Lower leg skin (tissue), 4 donors: Measurements from ENCODE around the gene MUC5AC. TPM values are rescaled to one million over a fixed set of nuclear protein-coding genes. Genes with fewer than 3 reads are reported as not detected.

Experiments
- DNase-seq, 2 donors: peaks; one replicate each; pipeline ENCODE4 v3.0.0-alpha.2; 2019; ENCODE audit warnings: low spot score in 2 of 2
- H3K4me3 ChIP-seq: fragments of 200-600 bp; sonication (generic); 2 replicates; pipeline ENCODE4 v1.5.1; 2017; ENCODE audit warnings: mild to moderate bottlenecking, low read depth; ENCODE audit not compliant: poor library complexity, severe bottlenecking
- POLR2A ChIP-seq, 2 donors: fragments of 450-650 bp; IDR thresholded peaks; one replicate each; pipeline ENCODE4 v1.6.1; 2016 to 2017; ENCODE audit warnings: antibody characterized with exemption in 2 of 2, mild to moderate bottlenecking in 1 of 2, moderate library complexity in 1 of 2
- WGBS, 2 donors: methylation state at CpG; one replicate each; pipeline ENCODE4 v1.1.5; 2018; 5-methylcytosine and 5-hydroxymethylcytosine counted together
- intact Hi-C: fragments of 100-400 bp; cut with DNase I; formaldehyde crosslinking; loops from one replicate; pipeline ENCODE4 v1.15.0; 2023; ENCODE audit warnings: low total_unique reads
- total RNA-seq, 4 donors: library from RNA; depleted of rRNA; stranded (reverse); fragments of >200 nt; gene quantifications; one replicate each; pipeline ENCODE4 v1.1.0, GENCODE V29; 2016
- TF ChIP-seq, protein P1 (sequence below), 3 donors: fragments of 450-650 bp; IDR thresholded peaks; one replicate each; pipeline ENCODE4 v1.5.1; 2016; ENCODE audit warnings: antibody characterized with exemption in 3 of 3, mild to moderate bottlenecking in 3 of 3, moderate library complexity in 2 of 3

The MUC5AC gene
- total RNA-seq, 4 donors from 2014 or later: 0.02 to 0.04 (median 0.03) TPM; not detected in 1

DNA sequence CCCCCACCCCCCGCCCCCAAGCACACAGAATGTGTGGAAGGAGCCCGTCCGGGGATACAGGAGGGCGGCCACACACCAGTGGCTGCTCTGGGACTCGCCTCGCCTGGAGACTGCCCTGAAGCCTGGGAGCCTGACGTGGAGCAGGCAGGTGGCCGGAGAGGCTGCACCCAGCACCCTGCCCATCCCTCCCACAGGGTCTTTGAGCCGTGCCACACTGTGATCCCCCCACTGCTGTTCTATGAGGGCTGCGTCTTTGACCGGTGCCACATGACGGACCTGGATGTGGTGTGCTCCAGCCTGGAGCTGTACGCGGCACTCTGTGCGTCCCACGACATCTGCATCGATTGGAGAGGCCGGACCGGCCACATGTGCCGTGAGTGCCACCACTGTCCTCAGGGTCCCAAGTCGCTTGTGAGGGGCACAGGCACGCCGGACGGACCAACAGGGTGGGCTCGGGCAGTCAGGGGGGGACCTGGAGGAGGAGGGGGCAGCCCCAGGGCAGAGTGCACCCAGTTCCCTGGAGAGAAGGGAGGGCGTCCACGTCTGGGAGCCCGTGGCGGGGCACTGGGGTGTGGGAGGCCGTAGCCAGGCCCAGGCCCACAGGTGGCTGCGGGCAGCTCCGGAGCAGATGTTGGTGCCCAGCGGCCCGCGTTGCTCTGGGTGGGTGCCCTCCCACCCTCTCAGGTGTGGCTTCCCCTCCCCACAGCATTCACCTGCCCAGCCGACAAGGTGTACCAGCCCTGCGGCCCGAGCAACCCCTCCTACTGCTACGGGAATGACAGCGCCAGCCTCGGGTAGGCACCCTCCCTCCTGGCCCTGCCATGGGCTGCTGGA, 38.1 kb downstream of the MUC5AC start:
- H3K4me3 ChIP-seq: no peak overlapping the region
- peak in 1 of 2 donors; percentile 79 for DNase-seq
- WGBS, 2 donors: 75 to 81% methylated on average over 22 to 36 of the region's 41 CpGs
- no peak for TF ChIP-seq POLR2A (IDR thresholded peaks at IDR 0.05)
- TF ChIP-seq, protein P1, sequence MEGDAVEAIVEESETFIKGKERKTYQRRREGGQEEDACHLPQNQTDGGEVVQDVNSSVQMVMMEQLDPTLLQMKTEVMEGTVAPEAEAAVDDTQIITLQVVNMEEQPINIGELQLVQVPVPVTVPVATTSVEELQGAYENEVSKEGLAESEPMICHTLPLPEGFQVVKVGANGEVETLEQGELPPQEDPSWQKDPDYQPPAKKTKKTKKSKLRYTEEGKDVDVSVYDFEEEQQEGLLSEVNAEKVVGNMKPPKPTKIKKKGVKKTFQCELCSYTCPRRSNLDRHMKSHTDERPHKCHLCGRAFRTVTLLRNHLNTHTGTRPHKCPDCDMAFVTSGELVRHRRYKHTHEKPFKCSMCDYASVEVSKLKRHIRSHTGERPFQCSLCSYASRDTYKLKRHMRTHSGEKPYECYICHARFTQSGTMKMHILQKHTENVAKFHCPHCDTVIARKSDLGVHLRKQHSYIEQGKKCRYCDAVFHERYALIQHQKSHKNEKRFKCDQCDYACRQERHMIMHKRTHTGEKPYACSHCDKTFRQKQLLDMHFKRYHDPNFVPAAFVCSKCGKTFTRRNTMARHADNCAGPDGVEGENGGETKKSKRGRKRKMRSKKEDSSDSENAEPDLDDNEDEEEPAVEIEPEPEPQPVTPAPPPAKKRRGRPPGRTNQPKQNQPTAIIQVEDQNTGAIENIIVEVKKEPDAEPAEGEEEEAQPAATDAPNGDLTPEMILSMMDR (IDR thresholded peaks at IDR 0.05): no peak
- intact Hi-C loops: no loop called here

- H3K4me3 ChIP-seq: no peak overlapping the region
- intact Hi-C loops: no loop called here
- TF ChIP-seq, protein P1 (IDR thresholded peaks at IDR 0.05): no peak
- no peak for TF ChIP-seq POLR2A (IDR thresholded peaks at IDR 0.05)
- 73% methylated on average over 9 to 27 of the region's 28 CpGs for WGBS, 2 donors
- peak in 1 of 2 donors; percentile 78 for DNase-seq
Measured at GRCh38 chr11:1196516-1197391, 39.0 kb downstream of the MUC5AC start.

DNA sequence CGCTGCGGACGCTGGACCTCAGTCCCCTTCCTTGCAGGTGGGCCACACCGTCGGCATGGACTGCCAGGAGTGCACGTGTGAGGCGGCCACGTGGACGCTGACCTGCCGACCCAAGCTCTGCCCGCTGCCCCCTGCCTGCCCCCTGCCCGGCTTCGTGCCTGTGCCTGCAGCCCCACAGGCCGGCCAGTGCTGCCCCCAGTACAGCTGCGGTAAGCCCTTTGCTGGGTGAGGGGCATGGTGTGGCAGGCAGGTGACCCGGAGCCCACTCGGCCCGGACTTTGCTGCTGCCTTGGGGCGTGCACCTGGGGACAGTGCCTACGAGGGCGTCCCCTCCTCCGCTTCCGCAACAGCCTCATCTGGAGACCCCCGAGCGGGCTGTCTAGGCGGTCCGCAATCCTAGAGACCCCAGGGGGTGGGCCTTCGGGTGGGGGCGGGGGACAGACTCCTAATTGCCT, 39.7 kb downstream of the MUC5AC start:
- intact Hi-C loops: no loop called here
- DNase-seq: peak in 1 of 2 donors; percentile 80
- TF ChIP-seq, protein P1 (IDR thresholded peaks at IDR 0.05): no peak
- TF ChIP-seq POLR2A (IDR thresholded peaks at IDR 0.05): no peak
- 83 to 84% methylated on average over 16 to 23 of the region's 29 CpGs for WGBS, 2 donors
- H3K4me3 ChIP-seq: no peak overlapping the region

- no peak overlapping the region for H3K4me3 ChIP-seq
- peak in 1 of 2 donors; percentile 77 for DNase-seq
- no peak for TF ChIP-seq POLR2A (IDR thresholded peaks at IDR 0.05)
- TF ChIP-seq, protein P1 (IDR thresholded peaks at IDR 0.05): no peak
- WGBS, 2 donors: 74 to 82% methylated on average over 10 to 22 of the region's 33 CpGs
- intact Hi-C loops: no loop called here
Measured at GRCh38 chr11:1197886-1198560, 40.3 kb downstream of the MUC5AC start.

GRCh38 chr11:1198561-1199240, 40.9 kb downstream of the MUC5AC start:
- 75 to 78% methylated on average over 20 to 21 of the region's 26 CpGs for whole genome bisulfite sequencing, 2 donors
- DNase-seq: peak in 1 of 2 donors; percentile 81
- intact Hi-C loops: no loop called here

More at GRCh38 chr11:1198561-1199240, 40.9 kb downstream of the MUC5AC start:
- H3K4me3 ChIP-seq: no peak overlapping the region
- TF ChIP-seq POLR2A (IDR thresholded peaks at IDR 0.05): no peak
- TF ChIP-seq, protein P1 (IDR thresholded peaks at IDR 0.05): no peak
